AG09309 (cell line): Measurements from ENCODE around the gene CCDC88B.
"Not testable (repeated sequence)": the region's sequence is repeated elsewhere in the genome, so short reads cannot be mapped to it uniquely, and the experiment has no call there.

Source experiments
- DNase-seq: peaks from one replicate; pipeline ENCODE4 v3.0.0-alpha.2; 2010; ENCODE audit warnings: low read depth
- H3K4me3 ChIP-seq: 2 replicates; pipeline ENCODE4 v1.5.1; 2011; ENCODE audit warnings: mild to moderate bottlenecking, low read depth, low read length, moderate library complexity; ENCODE audit not compliant: control insufficient read depth
- TF ChIP-seq, protein P1 (sequence below): IDR thresholded peaks from 2 replicates; pipeline ENCODE4 v1.5.1; 2011; ENCODE audit warnings: mild to moderate bottlenecking, low read depth, low read length, inconsistent platforms; ENCODE audit not compliant: insufficient read depth, control insufficient read depth; ENCODE audit errors: missing control alignments

The CCDC88B gene

DNA sequence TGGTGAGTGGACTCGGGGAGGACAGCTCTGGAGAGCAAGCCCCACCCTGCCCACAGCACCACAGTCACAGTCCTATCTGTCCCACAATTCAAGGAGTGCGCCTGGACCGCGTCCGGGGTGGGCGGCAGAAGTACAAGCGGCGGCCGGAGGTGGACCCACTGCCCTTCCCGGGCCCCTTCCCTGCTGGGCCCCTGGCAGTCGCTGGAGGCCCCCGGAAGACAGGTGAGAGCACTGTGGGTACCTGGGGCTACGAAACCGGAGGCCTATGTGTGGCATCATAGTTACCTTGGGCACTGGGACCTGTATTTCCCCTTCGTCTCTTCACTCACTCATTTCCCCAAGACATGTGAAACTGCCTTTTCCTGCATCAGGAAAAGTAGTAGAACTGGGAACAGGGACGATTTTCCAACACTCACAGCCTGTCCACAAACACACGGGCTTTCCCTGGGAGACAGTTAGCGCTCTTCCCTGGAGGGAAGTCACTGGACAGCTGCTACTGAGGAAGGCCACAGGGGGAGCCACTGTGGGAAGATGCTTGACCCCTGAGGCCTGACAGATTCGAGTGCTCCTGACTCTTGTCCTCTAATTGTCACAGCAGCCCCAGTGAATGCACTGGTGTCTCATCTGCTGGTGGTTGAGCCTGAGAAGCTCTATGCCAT is 25.7 kb upstream of the CCDC88B start:
- DNase-seq: no peak
- TF ChIP-seq, protein P1, sequence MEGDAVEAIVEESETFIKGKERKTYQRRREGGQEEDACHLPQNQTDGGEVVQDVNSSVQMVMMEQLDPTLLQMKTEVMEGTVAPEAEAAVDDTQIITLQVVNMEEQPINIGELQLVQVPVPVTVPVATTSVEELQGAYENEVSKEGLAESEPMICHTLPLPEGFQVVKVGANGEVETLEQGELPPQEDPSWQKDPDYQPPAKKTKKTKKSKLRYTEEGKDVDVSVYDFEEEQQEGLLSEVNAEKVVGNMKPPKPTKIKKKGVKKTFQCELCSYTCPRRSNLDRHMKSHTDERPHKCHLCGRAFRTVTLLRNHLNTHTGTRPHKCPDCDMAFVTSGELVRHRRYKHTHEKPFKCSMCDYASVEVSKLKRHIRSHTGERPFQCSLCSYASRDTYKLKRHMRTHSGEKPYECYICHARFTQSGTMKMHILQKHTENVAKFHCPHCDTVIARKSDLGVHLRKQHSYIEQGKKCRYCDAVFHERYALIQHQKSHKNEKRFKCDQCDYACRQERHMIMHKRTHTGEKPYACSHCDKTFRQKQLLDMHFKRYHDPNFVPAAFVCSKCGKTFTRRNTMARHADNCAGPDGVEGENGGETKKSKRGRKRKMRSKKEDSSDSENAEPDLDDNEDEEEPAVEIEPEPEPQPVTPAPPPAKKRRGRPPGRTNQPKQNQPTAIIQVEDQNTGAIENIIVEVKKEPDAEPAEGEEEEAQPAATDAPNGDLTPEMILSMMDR: peak; percentile 31
- peak overlapping the region; percentile 36 for H3K4me3 ChIP-seq

DNA sequence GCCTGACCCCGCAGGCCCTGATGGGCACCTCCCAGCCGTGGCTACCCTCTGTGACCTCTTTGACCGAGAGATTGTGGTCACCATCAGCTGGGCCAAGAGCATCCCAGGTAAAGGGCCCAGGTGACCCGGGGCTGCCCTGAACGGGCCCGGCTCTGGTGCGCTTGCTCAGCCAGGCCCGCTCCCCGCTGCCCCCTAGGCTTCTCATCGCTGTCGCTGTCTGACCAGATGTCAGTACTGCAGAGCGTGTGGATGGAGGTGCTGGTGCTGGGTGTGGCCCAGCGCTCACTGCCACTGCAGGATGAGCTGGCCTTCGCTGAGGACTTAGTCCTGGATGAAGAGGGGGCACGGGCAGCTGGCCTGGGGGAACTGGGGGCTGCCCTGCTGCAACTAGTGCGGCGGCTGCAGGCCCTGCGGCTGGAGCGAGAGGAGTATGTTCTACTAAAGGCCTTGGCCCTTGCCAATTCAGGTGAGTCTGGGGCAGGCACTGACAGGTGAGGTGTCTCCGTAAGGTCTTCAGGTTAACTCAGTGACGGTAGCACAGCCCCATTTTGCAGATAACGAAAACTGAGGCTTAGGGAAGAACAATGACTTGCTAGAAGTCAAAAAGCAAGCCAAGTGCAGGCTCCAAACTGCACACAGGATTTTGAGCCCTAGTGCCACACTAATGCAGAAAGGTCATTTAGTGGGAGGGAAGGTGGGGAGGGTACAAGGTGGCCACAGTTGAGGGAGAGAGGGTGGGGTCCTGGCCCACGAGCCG is 25.0 kb upstream of the CCDC88B start:
- no peak overlapping the region for H3K4me3 ChIP-seq
- no peak for DNase-seq
- TF ChIP-seq, protein P1: no peak

DNA sequence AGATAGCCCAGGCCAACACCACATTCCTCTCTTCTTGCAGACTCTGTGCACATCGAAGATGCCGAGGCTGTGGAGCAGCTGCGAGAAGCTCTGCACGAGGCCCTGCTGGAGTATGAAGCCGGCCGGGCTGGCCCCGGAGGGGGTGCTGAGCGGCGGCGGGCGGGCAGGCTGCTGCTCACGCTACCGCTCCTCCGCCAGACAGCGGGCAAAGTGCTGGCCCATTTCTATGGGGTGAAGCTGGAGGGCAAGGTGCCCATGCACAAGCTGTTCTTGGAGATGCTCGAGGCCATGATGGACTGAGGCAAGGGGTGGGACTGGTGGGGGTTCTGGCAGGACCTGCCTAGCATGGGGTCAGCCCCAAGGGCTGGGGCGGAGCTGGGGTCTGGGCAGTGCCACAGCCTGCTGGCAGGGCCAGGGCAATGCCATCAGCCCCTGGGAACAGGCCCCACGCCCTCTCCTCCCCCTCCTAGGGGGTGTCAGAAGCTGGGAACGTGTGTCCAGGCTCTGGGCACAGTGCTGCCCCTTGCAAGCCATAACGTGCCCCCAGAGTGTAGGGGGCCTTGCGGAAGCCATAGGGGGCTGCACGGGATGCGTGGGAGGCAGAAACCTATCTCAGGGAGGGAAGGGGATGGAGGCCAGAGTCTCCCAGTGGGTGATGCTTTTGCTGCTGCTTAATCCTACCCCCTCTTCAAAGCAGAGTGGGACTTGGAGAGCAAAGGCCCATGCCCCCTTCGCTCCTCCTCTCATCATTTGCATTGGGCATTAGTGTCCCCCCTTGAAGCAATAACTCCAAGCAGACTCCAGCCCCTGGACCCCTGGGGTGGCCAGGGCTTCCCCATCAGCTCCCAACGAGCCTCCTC is 24.1 kb upstream of the CCDC88B start:
- H3K4me3 ChIP-seq, DNase-seq: not testable (repeated sequence)

DNA sequence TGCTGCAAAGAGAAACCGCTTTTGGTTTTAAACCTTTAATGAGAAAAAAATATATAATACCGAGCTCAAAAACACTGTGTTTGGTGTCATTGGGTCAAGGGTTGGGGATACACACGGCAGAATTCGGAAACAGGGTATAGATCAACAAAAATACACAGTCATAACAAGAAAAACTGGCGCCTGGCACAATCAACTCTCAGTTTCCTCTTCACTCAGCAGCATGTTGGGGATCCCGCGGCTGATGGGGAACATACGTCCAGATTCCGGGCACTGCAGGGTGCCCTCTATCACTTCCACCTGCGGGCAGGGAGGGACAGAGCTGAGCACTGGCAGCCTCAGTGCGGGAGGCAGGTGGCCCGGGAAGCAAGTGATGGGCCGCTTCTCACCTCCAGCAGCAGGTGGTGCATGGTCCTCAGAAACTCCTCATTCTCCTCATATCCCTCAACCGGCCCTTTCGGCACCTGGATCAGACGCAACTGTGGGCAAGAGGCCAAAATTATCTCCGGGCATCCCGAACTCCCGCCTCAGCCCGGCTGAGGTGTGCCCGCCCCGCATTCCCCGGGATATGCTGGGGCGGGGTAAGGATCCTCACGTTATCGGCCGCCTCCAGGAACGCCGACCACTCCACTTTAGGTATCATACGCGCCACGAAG is 23.2 kb upstream of the CCDC88B start:
- no peak for DNase-seq
- TF ChIP-seq, protein P1: no peak
- peak overlapping the region; percentile 62 for H3K4me3 ChIP-seq

DNA sequence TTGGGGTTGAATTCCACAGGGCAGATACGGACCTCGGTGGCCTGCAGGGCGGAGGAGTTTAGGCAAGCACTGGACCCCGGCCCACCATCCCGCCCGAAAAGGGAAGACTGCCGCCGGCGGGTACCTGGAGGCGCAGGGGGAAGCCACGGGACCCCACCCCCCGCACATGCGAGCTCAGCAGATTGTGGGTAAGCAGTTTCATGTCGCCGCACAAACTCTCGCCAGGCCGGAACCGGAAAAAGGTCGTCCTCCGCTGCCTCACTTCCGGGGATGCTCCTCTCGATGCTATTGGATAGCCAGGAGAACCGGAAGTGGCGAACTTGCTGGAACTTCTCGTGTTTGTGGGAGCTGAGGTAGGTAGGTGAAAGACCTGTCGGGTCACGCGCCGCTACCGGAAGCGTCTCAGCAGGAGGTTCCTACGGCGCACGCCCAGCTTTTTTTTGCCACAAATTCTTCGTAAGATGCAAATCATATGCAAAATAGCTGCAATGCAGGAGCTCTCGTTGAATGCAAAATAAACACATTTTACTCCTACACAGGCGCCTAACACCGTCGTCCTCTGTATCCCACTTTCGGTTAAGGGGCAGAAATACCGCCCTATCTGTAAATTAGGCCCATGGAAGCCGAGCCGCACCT is 22.6 kb upstream of the CCDC88B start, which contains the start of gene TRMT112:
TSS of gene TRMT112 (minus strand) at position 235 of the 636 bp plus-strand sequence. CDS start at position 202, 33 bp downstream.
- H3K4me3 ChIP-seq: peak within 1 kb of the TSS; percentile 62
- TF ChIP-seq, protein P1: no peak
- DNase-seq: peak; percentile 92

DNA sequence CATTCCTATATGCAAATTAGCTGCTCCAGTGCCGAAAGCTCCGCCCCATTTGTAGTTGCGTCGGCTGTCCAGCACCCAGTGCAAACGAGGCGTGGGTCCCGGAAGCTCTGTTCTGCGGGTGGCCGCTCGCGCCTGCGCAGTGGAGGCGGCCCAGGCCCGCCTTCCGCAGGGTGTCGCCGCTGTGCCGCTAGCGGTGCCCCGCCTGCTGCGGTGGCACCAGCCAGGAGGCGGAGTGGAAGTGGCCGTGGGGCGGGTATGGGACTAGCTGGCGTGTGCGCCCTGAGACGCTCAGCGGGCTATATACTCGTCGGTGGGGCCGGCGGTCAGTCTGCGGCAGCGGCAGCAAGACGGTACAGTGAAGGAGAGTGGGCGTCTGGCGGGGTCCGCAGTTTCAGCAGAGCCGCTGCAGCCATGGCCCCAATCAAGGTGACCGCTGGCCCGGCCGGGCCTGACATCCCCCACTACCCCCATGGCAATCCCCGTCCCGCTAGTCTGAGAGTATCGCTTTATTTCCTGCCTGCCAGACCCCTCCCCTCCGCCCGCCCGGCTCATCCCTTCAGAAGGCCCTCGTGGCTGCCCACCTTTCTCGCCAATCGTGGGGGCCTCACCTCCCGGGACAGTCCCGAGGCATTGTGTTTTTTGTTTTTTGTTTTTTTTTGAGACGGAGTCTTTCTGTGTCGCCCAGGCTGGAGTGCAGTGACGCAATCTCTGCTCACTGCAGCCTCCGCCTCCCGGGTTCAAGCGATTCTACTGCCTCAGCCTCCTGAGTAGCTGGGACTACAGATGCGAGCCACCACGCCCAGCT is 21.8 kb upstream of the CCDC88B start, which contains the start of gene PRDX5:
TSS of gene PRDX5 (plus strand) at position 161 of the 805 bp plus-strand sequence. CDS start at position 256, 95 bp downstream.
- peak; percentile 83 for DNase-seq
- H3K4me3 ChIP-seq: peak within 1 kb of the TSS; percentile 62
- TF ChIP-seq, protein P1: no peak
